Trophoblast cell (in vitro differentiated cells and primary cell): ENCODE measurements around the gene GTF3C6.
"Not testable (repeated sequence)": the region's sequence is repeated elsewhere in the genome, so short reads cannot be mapped to it uniquely, and the experiment has no call there.

Experiments
- DNase-seq, 2 donors: peaks; one replicate each; pipeline ENCODE4 v3.0.0-alpha.2; 2016
- H2AFZ ChIP-seq: 2 replicates; pipeline ENCODE4 v1.6.1; 2013; ENCODE audit warnings: low read length, moderate library complexity, mild to moderate bottlenecking; ENCODE audit not compliant: insufficient read depth, poor library complexity
- H2AK5ac ChIP-seq: 2 replicates; pipeline ENCODE4 v1.6.1; 2013; ENCODE audit warnings: mild to moderate bottlenecking, low read length
- H2BK120ac ChIP-seq: 2 replicates; pipeline ENCODE4 v1.6.1; 2013; ENCODE audit warnings: low read length, mild to moderate bottlenecking, moderate library complexity; ENCODE audit not compliant: insufficient read depth, poor library complexity
- H2BK12ac ChIP-seq: 2 replicates; pipeline ENCODE4 v1.6.1; 2013; ENCODE audit warnings: mild to moderate bottlenecking, low read length, moderate library complexity
- H2BK5ac ChIP-seq: 2 replicates; pipeline ENCODE4 v1.6.1; 2013; ENCODE audit warnings: low read length, low read depth, moderate library complexity, mild to moderate bottlenecking; ENCODE audit not compliant: poor library complexity
- H3K14ac ChIP-seq: 2 replicates; pipeline ENCODE4 v1.6.1; 2013; ENCODE audit warnings: mild to moderate bottlenecking, low read length
- H3K18ac ChIP-seq: 2 replicates; pipeline ENCODE4 v1.6.1; 2013; ENCODE audit warnings: mild to moderate bottlenecking, low read length
- H3K23ac ChIP-seq: 2 replicates; pipeline ENCODE4 v1.6.1; 2013; ENCODE audit warnings: low read length
- H3K27ac ChIP-seq: 2 replicates; pipeline ENCODE4 v1.5.1; 2013; ENCODE audit warnings: low read depth, mild to moderate bottlenecking, inconsistent platforms, low read length, moderate library complexity
- H3K27me3 ChIP-seq: 2 replicates; pipeline ENCODE4 v1.6.1; 2013; ENCODE audit warnings: inconsistent platforms, mild to moderate bottlenecking, low read length, moderate library complexity; ENCODE audit not compliant: insufficient read depth
- H3K36me3 ChIP-seq, 2 experiments: 1 replicate in 1 of 2; 2 replicates in 1 of 2; pipeline ENCODE4 v1.6.1; 2013; ENCODE audit warnings: low read length in 2 of 2, mild to moderate bottlenecking in 2 of 2, moderate library complexity in 1 of 2; ENCODE audit not compliant: insufficient read depth in 2 of 2, control insufficient read depth in 1 of 2
- H3K4ac ChIP-seq: 2 replicates; pipeline ENCODE4 v1.6.1; 2013; ENCODE audit warnings: low read depth, mild to moderate bottlenecking, low read length, moderate library complexity
- H3K4me1 ChIP-seq, 2 experiments: 1 replicate in 1 of 2; 2 replicates in 1 of 2; pipeline ENCODE4 v1.6.1; 2013; ENCODE audit warnings: low read length in 2 of 2, mild to moderate bottlenecking in 2 of 2, moderate library complexity in 1 of 2; ENCODE audit not compliant: insufficient read depth in 2 of 2, control insufficient read depth in 1 of 2
- H3K4me2 ChIP-seq: 2 replicates; pipeline ENCODE4 v1.6.1; 2013; ENCODE audit warnings: inconsistent platforms, mild to moderate bottlenecking, low read length, moderate library complexity
- H3K4me3 ChIP-seq: 2 replicates; pipeline ENCODE4 v1.5.1; 2013; ENCODE audit warnings: mild to moderate bottlenecking, low read depth, low read length, inconsistent platforms
- H3K79me1 ChIP-seq: one replicate; pipeline ENCODE4 v1.6.1; 2013; ENCODE audit warnings: low read length
- H3K79me2 ChIP-seq: 2 replicates; pipeline ENCODE4 v1.6.1; 2013; ENCODE audit warnings: low read length, mild to moderate bottlenecking; ENCODE audit not compliant: control insufficient read depth, insufficient read depth, poor library complexity
- H3K9ac ChIP-seq: 2 replicates; pipeline ENCODE4 v1.6.1; 2013; ENCODE audit warnings: mild to moderate bottlenecking, low read length
- H3K9me3 ChIP-seq: 2 replicates; pipeline ENCODE4 v1.6.1; 2013; ENCODE audit warnings: low read depth, mild to moderate bottlenecking, control low read depth, inconsistent platforms, low read length; ENCODE audit not compliant: insufficient read depth
- H4K12ac ChIP-seq: 2 replicates; pipeline ENCODE4 v1.6.1; 2013; ENCODE audit warnings: low read depth, mild to moderate bottlenecking, low read length, moderate library complexity
- H4K8ac ChIP-seq: 2 replicates; pipeline ENCODE4 v1.6.1; 2013; ENCODE audit warnings: low read depth, mild to moderate bottlenecking, low read length, moderate library complexity
- H4K91ac ChIP-seq: one replicate; pipeline ENCODE4 v1.6.1; 2013; ENCODE audit warnings: low read depth, mild to moderate bottlenecking, low read length, moderate library complexity
- WGBS: extraction: QIAGEN DNeasy Blood & Tissue Kit; methylation state at CpG from one replicate; pipeline ENCODE4 v1.1.7; 2013; ENCODE audit warnings: missing lambda C conversion rate; ENCODE audit not compliant: insufficient read length, insufficient coverage; ENCODE audit errors: extremely low coverage; 5-methylcytosine and 5-hydroxymethylcytosine counted together

GTF3C6 gene

DNA sequence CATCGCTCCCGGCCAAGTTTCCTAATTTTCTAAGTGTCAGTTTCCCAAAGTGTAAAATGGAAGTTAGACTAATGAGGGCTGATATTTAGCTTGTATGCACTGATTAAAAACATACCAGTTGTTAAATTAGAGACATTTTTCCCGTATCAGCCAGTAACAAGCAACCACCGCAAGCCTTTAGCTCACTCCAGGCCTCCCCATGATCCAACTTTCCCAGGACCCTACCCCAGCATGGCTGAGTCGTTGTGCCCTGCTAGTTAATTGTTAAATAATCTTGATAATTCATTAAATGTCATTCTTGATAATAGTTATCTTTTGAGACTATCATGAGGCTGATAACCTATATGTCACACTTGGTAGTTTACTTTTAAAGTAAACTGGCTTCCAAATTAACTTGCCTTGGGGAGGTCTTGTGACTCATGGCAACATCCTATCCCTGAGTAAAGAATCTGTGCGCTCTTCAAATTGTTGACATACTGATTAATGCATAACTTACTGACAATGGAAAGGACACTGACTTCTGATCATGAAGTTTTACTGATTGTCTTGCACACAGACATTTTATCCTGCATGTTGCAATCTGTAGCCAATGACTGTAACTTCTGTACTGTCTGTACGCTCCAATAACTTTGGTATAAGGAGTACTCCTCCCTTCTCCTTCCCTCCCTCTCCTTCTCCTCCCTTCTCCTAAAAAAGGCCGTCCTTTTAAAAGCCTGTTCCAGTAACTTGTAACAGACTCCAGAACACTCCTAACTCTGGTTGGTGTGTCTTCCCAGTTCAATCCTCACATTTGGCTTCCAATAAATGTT lies 6.3 kb upstream of the GTF3C6 start:
- WGBS = no CpG with 5 or more reads among the region's 8 CpGs
- Histone ChIP-seq H3K4ac (no peak overlapping the region), H2AFZ (no peak overlapping the region)

DNA sequence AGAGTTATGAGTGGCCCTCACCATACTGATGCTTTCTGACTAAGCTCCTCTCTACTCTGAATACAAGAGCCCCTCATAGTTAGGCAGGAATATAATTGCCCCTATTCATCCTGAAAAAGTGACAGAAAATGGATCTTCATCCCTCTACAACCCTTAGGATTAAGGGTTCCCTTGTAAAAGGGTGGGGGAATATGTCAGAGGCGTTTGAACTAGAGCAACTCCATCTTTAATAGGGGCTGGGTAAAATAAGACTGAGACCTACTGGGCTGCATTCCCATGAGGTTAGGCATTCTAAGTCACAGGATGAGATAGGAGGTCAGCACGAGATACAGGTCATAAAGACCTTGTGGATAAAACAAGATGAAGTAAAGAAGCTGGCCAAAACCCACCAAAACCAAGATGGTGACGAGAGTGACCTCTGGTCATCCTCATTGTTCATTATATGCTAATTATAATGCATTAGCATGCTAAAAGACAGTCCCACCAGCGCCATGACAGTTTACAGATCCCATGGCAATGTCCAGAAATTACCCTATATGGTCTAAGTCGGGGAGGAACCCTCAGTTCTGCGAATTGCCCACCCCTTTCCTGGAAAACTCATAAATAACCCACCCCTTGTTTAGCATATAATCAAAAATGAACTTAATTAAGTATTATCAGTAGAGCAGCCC lies 4.7 kb upstream of the GTF3C6 start:
- Histone ChIP-seq H3K14ac (no peak overlapping the region), H2AK5ac (no peak overlapping the region), H3K79me2 (peaks cover 5% of the 10 kb centered on the region), H3K27ac (no peak overlapping the region), H3K4me2 (no peak overlapping the region), H3K27me3 (no peaks in the 10 kb centered on the region), H3K36me3 (no peaks in the 10 kb centered on the region), H3K23ac (no peak overlapping the region), H2AFZ (no peak overlapping the region), H3K79me1 (peaks cover 7% of the 10 kb centered on the region), H3K9ac (no peak overlapping the region), H4K91ac (no peak overlapping the region), H4K12ac (no peak overlapping the region), H4K8ac (no peak overlapping the region), H3K9me3 (no peaks in the 10 kb centered on the region), H3K18ac (no peak overlapping the region), H3K4me3 (no peak overlapping the region), H2BK5ac (no peak overlapping the region), H2BK120ac (no peak overlapping the region), H3K4me1 (peaks cover 0 to 3% of the 10 kb centered on the region in 2 experiments), H2BK12ac (no peak overlapping the region), H3K4ac (no peak overlapping the region)
- peak in 1 of 2 donors; percentile 12 for DNase-seq
- no CpG with 5 or more reads among the region's 6 CpGs for WGBS

More for the DNA sequence above, 6.3 kb upstream of the GTF3C6 start:
- Histone ChIP-seq H3K23ac (no peak overlapping the region), H3K9me3 (no peaks in the 10 kb centered on the region), H4K12ac (no peak overlapping the region), H2BK12ac (no peak overlapping the region), H3K79me2 (no peaks in the 10 kb centered on the region), H4K91ac (no peak overlapping the region), H3K27me3 (no peaks in the 10 kb centered on the region), H3K4me2 (no peak overlapping the region), H3K36me3 (no peaks in the 10 kb centered on the region), H3K9ac (no peak overlapping the region), H3K79me1 (no peaks in the 10 kb centered on the region), H3K18ac (no peak overlapping the region), H3K14ac (no peak overlapping the region), H2AK5ac (no peak overlapping the region), H2BK5ac (no peak overlapping the region), H3K27ac (no peak overlapping the region), H3K4me1 (no peaks in the 10 kb centered on the region), H3K4me3 (no peak overlapping the region), H4K8ac (no peak overlapping the region), H2BK120ac (no peak overlapping the region)
- peak; percentile 58 to 92 for DNase-seq

DNA sequence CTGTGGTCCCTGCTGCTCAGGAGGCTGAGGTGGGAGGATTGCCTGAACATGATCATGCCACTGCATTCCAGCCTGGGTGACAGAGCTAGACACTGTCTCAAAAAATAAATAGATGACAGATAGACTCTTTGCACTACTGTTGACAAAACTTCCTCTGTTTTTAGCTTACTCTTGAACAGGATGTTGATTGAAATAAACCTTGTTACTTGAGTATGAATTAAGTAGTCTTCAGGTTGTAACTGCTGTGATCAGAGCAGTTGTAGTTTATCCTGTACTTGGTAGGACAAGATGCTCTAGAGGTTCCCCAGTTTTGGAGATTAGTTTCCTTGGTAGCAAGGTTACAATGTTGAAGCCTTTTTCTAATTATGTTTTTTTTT lies 1.5 kb downstream of the GTF3C6 start:
- no peak overlapping the region for H3K27ac ChIP-seq
- H3K14ac ChIP-seq = no peak overlapping the region
- H3K4me3 ChIP-seq = no peak overlapping the region
- H2BK12ac ChIP-seq = no peak overlapping the region
- H4K91ac ChIP-seq = no peak overlapping the region
- H3K4me1 ChIP-seq = peaks cover 2 to 3% of the 10 kb centered on the region in 2 experiments
- H3K9ac ChIP-seq = no peak overlapping the region
- H3K9me3 ChIP-seq = no peaks in the 10 kb centered on the region
- no peak overlapping the region for H2AK5ac ChIP-seq
- H3K79me1 ChIP-seq = peaks cover 10% of the 10 kb centered on the region
- no peak overlapping the region for H3K4ac ChIP-seq
- DNase-seq = no peak
- H3K36me3 ChIP-seq = peaks cover 15 to 17% of the 10 kb centered on the region in 2 experiments
- no peak overlapping the region for H2AFZ ChIP-seq
- H2BK120ac ChIP-seq = no peak overlapping the region
- H4K8ac ChIP-seq = no peak overlapping the region
- no peak overlapping the region for H2BK5ac ChIP-seq
- no peak overlapping the region for H3K4me2 ChIP-seq
- peaks cover 7% of the 10 kb centered on the region for H3K79me2 ChIP-seq
- H3K23ac ChIP-seq = no peak overlapping the region
- no peaks in the 10 kb centered on the region for H3K27me3 ChIP-seq
- no peak overlapping the region for H4K12ac ChIP-seq
- H3K18ac ChIP-seq = no peak overlapping the region

DNA sequence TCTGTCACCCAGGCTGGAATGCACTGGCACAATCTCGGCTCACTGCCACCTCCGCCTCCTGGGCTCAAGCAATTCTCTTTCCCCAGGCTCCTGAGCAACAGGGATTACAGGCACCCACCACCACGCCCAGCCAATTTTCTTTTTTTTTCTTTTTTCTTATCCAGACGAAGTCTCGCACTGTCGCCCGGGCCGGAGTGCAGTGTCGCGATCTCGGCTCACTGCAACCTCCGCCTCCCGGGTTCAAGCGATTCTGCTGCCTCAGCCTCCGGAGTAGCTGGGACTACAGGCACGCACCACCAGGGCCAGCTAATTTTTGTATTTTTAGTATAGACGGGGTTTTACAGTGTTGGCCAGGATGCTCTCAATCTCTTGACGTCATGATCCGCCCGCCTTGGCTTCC lies 4.1 kb downstream of the GTF3C6 start:
- H3K23ac ChIP-seq, H3K27me3 ChIP-seq, H3K4me1 ChIP-seq, H3K9me3 ChIP-seq, H3K4me3 ChIP-seq, H2BK120ac ChIP-seq, H3K27ac ChIP-seq, H3K4ac ChIP-seq, H4K8ac ChIP-seq, H2BK5ac ChIP-seq, H2AFZ ChIP-seq, H3K79me2 ChIP-seq, H4K91ac ChIP-seq, H3K18ac ChIP-seq, H2BK12ac ChIP-seq, DNase-seq, H3K9ac ChIP-seq, H2AK5ac ChIP-seq, H4K12ac ChIP-seq, H3K14ac ChIP-seq, H3K4me2 ChIP-seq: not testable (repeated sequence)
- peaks cover 10% of the 10 kb centered on the region for H3K79me1 ChIP-seq
- peaks cover 19 to 27% of the 10 kb centered on the region in 2 experiments for H3K36me3 ChIP-seq
- no CpG with 5 or more reads among the region's 20 CpGs for WGBS
